ENCODE measurements around the gene TRIM66. TPM values are rescaled to one million over a fixed set of nuclear protein-coding genes. Genes with fewer than 3 reads are reported as not detected.
A peak's percentile ranks its signal among the peaks of the same experiment; 100 is the strongest.

Gene TRIM66
- total and polyA plus RNA-seq, 10 of the 15 experiments (the other 5 are each of a cell fraction or from before 2014, with no cell fraction given), result 1.7 to 14.5 (median 7.4) TPM

GRCh38 chr11:8688414-8689362, 6.2 kb upstream of the TRIM66 start (continued):
- TF ChIP-seq E4F1 (IDR thresholded peaks at IDR 0.05; ENCODE audit: borderline replicate concordance, partially characterized antibody) (peak; percentile 87), TARDBP (IDR thresholded peaks at IDR 0.05; ENCODE audit: borderline replicate concordance) (no peak; the same call in 1 of the 2 replicates), ESRRA (IDR thresholded peaks at IDR 0.05; ENCODE audit: low read length) (no peak), MEF2B (IDR thresholded peaks at IDR 0.05; ENCODE audit: partially characterized antibody, poor library complexity, severe bottlenecking) (no peak), SUPT20H (IDR thresholded peaks at IDR 0.05; ENCODE audit: borderline replicate concordance, control insufficient read depth, low read depth, low read length) (no peak), IRF4 (IDR thresholded peaks at IDR 0.05; ENCODE audit: low read depth, low read length) (peak; percentile 34; the same call in 1 of the 2 replicates), JUND (IDR thresholded peaks at IDR 0.05; ENCODE audit: low read depth, low read length) (no peak), TBL1XR1 (IDR thresholded peaks at IDR 0.05; ENCODE audit: low read depth, low read length) (peak; percentile 71), ZBTB40 (IDR thresholded peaks at IDR 0.05; ENCODE audit: borderline replicate concordance) (peak; percentile 99), CTCF (IDR thresholded peaks at IDR 0.05 in 2 of 3, conservative IDR thresholded peaks at IDR 0.05 in 1 of 3; ENCODE audit: control insufficient read depth in 2 of 3, extremely low read depth in 1 of 3, insufficient read depth in 1 of 3, low read depth in 3 of 3, low read length in 3 of 3) (peak in 1 of 3 experiments; percentile 16; a peak in 1 of 6 replicates), NR2C2 (IDR thresholded peaks at IDR 0.05; ENCODE audit: borderline replicate concordance, control insufficient read depth, insufficient read length, low read depth) (no peak), BCLAF1 (IDR thresholded peaks at IDR 0.05) (0 out of 2 replicates have a peak, but pooled peaks have one; percentile 60), PAX8 (IDR thresholded peaks at IDR 0.05) (peak; percentile 67; the same call in 1 of the 2 replicates), RAD21 (IDR thresholded peaks at IDR 0.05; ENCODE audit: insufficient read depth, low read depth, low read length) (peak; percentile 7; the same call in 1 of the 2 replicates), WRNIP1 (IDR thresholded peaks at IDR 0.05; ENCODE audit: borderline replicate concordance, low read depth, low read length) (no peak), CHD2 (IDR thresholded peaks at IDR 0.05; ENCODE audit: borderline replicate concordance, low read depth, low read length) (peak; percentile 77)

Data from GM12878 (cell line).